Measurements from ENCODE around the gene SHKBP1. TPM values are rescaled to one million over a fixed set of nuclear protein-coding genes. Genes with fewer than 3 reads are reported as not detected.

Gene SHKBP1
- total and polyA plus RNA-seq, 2 experiments from 2014 or later, result 63.6 to 83.4 TPM

DNA sequence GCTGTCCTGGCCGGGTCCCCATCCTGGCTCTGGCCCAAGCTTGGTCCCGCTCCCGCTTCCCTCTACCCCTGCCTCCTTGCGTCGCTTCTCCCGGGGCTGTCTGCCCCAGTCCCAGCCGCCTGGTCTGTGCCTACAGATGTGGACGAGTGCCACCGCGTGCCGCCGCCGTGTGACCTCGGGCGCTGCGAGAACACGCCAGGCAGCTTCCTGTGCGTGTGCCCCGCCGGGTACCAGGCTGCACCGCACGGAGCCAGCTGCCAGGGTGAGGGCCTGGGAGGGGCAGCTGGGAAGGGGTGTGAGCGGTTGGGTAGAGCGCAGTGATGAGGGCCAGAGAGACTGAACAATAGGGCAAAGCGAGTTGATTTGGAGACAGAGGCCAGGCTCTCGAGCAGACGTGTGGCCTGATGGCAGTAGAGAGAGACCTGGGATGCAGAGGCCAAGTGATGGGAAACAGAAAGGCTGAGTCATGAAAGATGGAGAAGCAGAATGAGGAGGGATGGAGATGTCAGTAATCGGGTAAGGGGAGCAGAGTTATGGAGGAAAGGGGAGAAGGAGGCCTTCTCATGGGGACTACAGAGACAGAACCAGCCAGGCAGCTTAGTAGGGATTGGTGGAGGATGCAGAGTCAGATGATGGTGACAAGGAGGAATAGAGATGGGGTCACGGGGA, 33.9 kb downstream of the SHKBP1 start:
- H3K9me3 ChIP-seq (ENCODE audit: low read depth), result no peaks in the 10 kb centered on the region
- H3K4me3 ChIP-seq, result no peak overlapping the region
- TF ChIP-seq CTCF (IDR thresholded peaks at IDR 0.05; ENCODE audit: low read depth, low read length), result no peak
- DNase-seq (ENCODE audit: low read depth in 1 of 2, low spot score in 1 of 2), result no peak
- H3K4me1 ChIP-seq (ENCODE audit: low read depth), result no peaks in the 10 kb centered on the region
- no peaks in the 10 kb centered on the region for H3K36me3 ChIP-seq
- no peak overlapping the region for H3K27ac ChIP-seq
- H3K27me3 ChIP-seq, result no peaks in the 10 kb centered on the region

- DNase-seq (ENCODE audit: low read depth in 1 of 2, low spot score in 1 of 2), result no peak
- Histone ChIP-seq H3K9me3 (ENCODE audit: low read depth) (no peaks in the 10 kb centered on the region), H3K27ac (no peak overlapping the region), H3K36me3 (no peaks in the 10 kb centered on the region), H3K4me1 (ENCODE audit: low read depth) (no peaks in the 10 kb centered on the region), H3K4me3 (no peak overlapping the region), H3K27me3 (no peaks in the 10 kb centered on the region)
- no peak for TF ChIP-seq CTCF (IDR thresholded peaks at IDR 0.05; ENCODE audit: low read depth, low read length)
Measured at GRCh38 chr19:40611096-40611495, 34.4 kb downstream of the SHKBP1 start.

DNA sequence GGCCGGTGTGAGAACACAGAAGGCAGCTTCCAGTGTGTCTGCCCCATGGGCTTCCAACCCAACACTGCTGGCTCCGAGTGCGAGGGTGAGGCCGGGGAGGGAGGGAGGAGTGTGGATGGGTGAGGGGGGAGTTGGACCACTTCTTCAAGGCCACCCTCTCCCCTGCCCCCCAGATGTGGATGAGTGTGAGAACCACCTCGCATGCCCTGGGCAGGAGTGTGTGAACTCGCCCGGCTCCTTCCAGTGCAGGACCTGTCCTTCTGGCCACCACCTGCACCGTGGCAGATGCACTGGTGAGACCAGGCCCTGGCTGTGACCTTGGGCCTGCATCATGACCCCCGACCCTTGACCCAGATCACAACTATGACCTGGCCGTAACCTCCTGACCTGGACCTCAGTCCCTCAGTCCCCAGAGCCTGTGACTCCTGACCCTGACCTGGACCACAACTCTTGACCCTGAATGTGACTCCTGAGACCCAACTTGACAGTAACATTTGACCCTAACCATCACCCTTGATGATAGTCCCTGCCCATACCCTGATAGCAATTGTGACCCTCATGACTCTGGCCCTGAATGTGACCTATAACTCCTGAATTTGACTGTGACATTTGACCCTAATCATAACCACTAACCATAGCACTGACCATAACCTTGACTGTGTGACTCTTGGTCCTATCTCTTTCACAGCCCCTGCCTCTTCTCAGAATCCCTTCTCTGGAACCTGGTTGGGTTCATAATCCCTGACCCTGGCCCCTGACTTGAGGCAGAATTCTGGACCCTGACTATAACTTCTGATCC, 35.4 kb downstream of the SHKBP1 start:
- no peaks in the 10 kb centered on the region for H3K9me3 ChIP-seq (ENCODE audit: low read depth)
- no peaks in the 10 kb centered on the region for H3K36me3 ChIP-seq
- TF ChIP-seq CTCF (IDR thresholded peaks at IDR 0.05; ENCODE audit: low read depth, low read length), result no peak
- H3K27me3 ChIP-seq, result no peaks in the 10 kb centered on the region
- no peak for DNase-seq (ENCODE audit: low read depth in 1 of 2, low spot score in 1 of 2)
- H3K4me3 ChIP-seq, result no peak overlapping the region
- H3K4me1 ChIP-seq (ENCODE audit: low read depth), result no peaks in the 10 kb centered on the region
- no peak overlapping the region for H3K27ac ChIP-seq

- Histone ChIP-seq H3K27ac (no peak overlapping the region), H3K4me3 (peak overlapping the region; percentile 61), H3K27me3 (no peaks in the 10 kb centered on the region), H3K36me3 (peaks cover 3% of the 10 kb centered on the region), H3K9me3 (ENCODE audit: low read depth) (no peaks in the 10 kb centered on the region), H3K4me1 (ENCODE audit: low read depth) (no peaks in the 10 kb centered on the region)
- TF ChIP-seq CTCF (IDR thresholded peaks at IDR 0.05; ENCODE audit: low read depth, low read length), result no peak
- DNase-seq (ENCODE audit: low read depth in 1 of 2, low spot score in 1 of 2), result peak; percentile 31 to 64
Measured at GRCh38 chr19:40612831-40613689, 36.4 kb downstream of the SHKBP1 start.

All from cardiac muscle cell (in vitro differentiated cells and primary cell).